Kasumi-1 (cell line): ENCODE measurements around the gene GADL1.

ENCODE experiments used
- DNase-seq, 2 experiments: peaks; one replicate each; lab custom pipeline; 2025; lab: John Stamatoyannopoulos, UW

GADL1 gene

GRCh38 chr3:30695302-30696061, 199.0 kb downstream of the GADL1 start:
- DNase-seq: no peak

DNA sequence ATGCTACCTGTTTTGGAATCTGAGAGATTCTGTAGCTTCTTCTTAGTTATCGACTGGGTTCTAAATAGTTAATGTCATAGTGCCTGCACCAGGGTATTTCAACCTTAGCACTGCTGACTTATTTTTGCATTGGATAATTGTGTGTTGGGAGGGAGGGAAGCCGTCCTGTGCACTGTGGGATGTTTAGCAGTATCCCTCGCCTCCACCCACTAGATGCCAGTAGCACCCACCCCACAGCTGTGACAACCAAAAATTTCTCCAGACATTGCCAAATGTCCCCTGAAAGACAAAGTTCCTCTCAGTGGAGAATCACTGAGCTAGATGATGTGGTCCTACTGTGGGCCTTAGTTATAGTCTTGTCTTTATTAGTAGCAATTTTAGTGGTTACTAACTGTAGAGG, 199.8 kb downstream of the GADL1 start:
- no peak for DNase-seq

- DNase-seq: no peak
Observed at GRCh38 chr3:30694148-30694547, 200.3 kb downstream of the GADL1 start.

- DNase-seq: peak; percentile 73 to 82
Observed at GRCh38 chr3:30693470-30694120, 200.9 kb downstream of the GADL1 start.

GRCh38 chr3:30692498-30693130, 201.8 kb downstream of the GADL1 start:
- DNase-seq: no peak

DNA sequence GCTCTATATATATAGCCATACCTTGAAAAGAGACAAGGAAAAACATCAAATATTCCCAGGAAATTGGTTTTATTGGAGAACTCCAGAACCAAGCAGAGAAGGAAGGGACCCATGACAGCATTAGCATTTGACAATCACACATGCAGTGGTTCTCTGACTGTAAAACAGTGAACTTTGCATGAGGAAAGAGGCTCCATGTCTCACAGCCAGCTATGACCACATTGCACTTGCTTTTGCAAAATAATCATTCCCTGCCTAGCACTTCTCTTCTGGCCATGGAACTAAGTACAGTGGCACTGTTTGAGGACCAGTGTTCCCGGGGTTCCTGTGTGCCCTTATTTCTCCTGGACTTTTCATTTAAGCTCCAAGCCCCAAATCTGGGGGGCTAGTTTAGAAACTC, 202.5 kb downstream of the GADL1 start:
- DNase-seq: no peak

DNA sequence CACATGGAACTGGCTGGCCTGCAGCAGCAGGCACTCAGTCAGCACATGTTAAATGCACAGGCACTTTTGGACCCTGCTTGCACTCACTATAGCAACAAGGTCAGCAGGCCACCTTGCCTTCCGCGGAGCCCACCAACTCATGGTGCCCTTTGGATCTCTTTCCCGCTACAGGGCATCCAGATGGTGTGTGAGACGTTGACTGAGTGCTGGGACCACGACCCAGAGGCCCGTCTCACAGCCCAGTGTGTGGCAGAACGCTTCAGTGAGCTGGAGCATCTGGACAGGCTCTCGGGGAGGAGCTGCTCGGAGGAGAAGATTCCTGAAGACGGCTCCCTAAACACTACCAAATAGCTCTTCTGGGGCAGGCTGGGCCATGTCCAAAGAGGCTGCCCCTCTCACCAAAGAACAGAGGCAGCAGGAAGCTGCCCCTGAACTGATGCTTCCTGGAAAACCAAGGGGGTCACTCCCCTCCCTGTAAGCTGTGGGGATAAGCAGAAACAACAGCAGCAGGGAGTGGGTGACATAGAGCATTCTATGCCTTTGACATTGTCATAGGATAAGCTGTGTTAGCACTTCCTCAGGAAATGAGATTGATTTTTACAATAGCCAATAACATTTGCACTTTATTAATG, 203.1 kb downstream of the GADL1 start:
- no peak for DNase-seq

DNA sequence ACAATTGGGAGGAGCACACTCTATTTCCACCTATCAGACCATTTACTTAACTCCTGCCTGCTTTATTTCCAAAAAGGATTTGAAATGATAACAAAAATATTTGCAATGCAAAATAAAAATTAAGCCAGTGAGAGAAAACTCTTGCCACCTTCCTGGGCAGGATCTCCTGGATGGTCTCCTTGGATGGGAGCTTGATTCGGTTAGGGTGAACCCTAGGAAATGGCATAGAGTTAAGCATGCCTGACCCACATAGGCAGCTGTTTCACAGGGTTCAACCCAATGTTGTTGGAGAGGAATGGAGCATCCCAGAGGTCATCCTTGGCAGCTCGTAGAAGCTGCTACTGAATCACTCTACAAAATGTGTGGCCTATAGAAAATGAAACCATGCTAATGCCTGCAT, 204.3 kb downstream of the GADL1 start:
- DNase-seq: no peak

DNA sequence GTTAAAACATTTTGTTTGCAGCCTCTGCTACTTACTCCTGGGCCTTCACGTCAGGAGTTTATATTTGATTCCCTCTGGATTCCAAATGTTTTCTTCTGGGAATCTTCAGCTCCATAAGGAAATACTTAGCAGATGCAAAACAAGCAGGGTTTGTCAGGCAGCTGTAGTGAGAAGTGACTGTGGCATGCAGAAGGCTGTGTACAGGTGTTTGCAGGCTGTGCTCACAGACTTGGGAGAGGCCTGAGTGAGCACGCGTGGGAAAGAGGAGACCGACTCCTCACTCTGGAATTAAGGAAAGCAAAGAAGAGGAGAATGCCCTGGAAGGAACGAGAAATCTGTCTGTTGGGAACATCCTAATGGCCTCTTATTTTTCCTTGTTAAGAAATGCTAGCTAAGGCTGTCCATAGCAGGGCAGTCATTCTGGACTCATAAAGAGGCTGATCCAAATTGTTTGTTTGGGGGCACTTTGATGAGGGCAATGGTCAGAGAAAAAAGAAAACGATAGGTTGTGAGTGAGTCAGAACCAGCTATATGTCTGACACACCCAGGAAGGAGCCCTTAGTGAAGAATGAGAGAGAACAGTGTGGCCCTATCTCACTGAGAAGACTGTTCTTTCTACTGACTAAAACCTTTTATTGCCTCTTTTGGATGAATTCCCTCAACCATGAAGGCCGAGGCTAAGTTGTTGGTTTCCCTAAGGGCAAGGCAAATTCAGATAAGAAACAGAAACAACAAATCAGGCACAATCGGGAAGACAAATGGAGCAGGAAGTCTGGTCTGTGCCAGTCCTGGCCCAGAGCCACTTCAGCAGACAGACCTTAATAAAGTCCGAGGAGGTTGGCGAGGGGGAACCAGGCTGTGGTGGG, 205.5 kb downstream of the GADL1 start:
- DNase-seq: no peak

DNA sequence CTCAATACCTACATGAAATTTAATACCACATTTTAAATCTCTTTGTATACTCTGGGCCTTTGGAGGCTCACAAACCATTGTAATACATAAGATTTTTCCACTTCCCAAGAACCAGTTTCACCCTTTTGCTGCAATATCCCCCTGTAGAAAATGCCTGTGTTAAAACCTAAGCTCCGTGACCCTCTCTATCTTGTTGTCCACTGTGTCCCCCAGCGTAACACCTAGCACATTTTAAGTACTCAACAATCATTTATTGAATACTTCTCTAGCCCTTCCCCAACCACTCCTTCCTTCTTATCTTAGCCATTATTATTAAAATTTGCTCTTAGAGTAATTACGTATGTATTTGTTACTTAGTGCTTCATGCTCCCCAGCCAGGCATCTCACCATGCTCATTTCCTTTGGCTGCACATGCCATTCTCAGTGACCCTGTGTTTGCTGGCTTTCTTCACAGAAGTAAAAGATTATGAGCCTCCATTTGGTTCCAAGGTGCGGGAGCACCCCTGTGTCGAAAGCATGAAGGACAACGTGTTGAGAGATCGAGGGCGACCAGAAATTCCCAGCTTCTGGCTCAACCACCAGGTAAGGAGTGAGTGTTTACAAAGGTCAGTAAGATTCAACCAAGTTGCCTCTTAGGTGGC, 206.4 kb downstream of the GADL1 start:
- DNase-seq: no peak

- DNase-seq: no peak
Observed at GRCh38 chr3:30686799-30687198, 207.7 kb downstream of the GADL1 start.

DNA sequence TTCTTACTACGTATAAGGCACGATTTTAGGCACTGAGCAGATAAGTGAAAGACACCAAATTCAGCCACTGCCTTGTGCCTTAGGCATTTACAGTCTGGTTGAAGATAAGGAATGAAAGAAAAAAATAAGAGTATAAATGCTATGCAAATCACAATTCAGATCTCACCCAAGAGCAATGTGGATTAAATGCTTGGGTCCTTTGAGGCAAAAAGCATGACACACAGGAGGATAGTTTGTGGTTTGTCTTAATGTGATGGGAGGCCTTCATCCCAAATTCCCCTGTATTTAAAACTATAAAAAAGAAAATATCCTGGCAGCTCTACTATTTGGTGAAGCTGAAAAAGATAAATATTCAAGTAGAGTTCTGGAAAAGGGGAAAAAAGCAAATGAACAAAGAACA, 208.3 kb downstream of the GADL1 start:
- DNase-seq: no peak

DNA sequence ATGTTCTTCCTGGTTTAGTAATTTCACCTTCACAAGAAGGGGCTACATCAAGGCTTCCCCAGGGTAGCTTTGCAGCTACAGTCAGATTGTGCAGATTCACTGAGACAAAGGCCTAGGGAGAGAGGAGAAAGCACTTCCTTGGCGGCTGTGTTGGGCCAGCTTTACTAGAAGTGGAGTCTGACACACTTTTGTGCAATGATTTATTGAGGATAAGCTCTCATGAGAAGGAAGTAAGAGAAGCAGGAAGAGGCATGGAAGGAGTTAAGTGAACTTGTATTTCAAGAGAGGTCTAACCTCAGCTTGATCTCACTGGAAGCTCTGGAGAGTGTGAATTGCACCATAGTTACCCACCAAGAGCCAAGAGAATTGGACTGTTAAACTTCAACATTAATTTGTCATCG, 209.2 kb downstream of the GADL1 start:
- peak in 1 of 2 experiments; percentile 10 for DNase-seq

- DNase-seq: no peak
Observed at GRCh38 chr3:30684356-30684755, 210.1 kb downstream of the GADL1 start.

DNA sequence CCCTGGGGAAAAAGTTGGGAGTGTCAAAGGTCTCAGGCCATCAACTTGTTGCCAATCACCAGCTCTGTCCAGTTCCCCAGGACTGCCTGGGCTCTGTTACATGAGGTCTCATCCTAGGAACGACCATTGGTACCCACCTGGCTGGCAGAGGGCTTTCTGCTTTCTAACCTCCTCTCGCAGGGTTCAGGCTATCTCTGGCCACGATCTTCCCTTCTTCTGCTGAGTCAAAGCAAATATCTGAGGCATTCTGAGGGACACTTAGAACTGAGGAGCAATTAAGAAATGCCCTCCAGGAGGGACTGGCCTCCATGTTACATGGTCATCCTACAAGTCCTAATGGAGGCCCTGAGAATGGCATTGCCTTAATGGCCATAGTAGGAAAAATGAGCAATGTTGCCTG, 210.7 kb downstream of the GADL1 start:
- DNase-seq: no peak

DNA sequence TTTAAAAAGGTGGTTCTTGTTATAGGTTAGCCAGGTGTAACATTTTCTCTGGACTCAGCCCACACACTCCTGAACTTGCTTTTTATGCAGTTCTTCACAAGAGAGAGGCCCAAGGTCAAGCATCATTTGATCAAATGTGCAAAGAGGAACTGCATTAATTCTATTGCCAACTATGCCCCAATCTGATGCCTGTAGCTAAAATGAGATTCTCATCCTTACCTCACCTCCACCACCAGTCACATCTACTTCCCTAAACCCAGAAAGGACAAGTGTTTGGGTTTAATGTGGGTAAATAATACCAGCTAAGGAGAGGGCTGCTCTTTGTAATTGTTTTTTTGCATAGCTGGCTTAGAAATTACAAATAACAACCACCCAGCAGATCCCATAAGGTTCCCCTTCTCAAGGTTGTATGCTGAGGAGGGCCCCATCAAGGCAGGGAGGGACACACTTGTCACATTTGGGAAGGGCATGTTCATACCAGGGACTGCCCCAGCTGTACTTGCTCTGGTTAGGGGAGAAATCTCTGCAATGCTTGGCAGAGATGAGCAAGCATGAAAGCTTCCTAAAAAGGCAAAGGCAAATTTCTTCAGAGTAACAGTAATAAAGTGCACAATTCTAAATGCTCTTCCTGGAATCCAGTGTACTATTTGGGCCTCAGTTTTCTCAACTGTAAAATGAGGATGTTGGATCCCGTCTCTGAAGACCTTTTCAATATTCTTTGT, 211.9 kb downstream of the GADL1 start:
- DNase-seq: peak; percentile 12 to 24

DNA sequence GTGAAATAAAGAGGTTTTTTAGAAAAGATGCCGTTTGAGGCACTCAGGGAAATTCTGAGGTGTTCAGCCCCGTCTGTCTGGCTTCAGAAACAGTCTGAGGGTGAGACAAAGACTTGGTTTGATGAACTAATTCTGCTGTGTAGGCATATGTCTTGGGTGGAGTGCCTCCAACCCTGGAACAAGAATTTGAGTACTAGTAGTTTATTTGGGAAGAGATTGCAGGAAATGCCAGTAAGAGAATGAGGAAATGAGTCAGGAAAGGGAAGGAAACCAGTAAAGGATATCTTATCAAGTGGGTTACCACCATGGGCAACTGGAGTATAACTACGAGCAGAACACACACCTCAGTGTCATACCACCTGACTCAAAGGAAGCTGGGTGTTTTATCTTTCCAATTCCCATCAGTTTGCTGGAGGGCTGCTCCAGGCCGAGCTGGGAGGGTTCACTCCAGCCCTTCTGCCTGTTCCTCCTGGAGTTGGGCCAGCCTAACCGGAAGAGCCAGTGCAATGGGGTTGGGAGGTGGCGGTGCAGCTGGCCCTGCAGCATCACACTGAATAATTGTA, 212.7 kb downstream of the GADL1 start:
- DNase-seq: peak; percentile 60 to 65

- no peak for DNase-seq
Observed at GRCh38 chr3:30680789-30681648, 213.4 kb downstream of the GADL1 start.

DNA sequence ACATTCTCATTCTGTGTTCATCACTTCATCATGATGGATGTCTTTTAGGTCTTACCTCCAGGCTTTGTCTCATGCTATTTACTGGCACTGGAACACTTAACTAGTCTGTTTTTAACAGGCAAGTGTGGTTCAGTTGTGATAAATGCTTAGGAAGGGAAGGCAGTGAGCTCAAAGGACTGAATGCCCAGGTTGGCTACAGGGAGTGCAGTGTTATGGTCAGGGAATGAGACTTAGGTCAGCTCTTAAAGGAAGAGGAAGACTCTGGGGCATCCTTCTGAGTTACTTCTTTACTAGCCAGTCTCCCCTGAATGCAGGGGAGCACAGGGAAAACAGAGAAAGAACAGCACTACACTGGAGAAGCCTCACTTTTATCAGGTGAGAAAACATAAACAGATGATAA, 215.4 kb downstream of the GADL1 start:
- DNase-seq: no peak
